H1 (cell line): ENCODE results near the gene TMTC4. TPM values are rescaled to one million over a fixed set of nuclear protein-coding genes. Genes with fewer than 3 reads are reported as not detected.
"Not testable (repeated sequence)": the region's sequence is repeated elsewhere in the genome, so short reads cannot be mapped to it uniquely, and the experiment has no call there.

Source experiments
- CTCF ChIA-PET: fragments of 300-600 bp; sonication (Branson Sonifier 250); formaldehyde crosslinking; loops from one replicate; lab custom pipeline; 2021; ENCODE audit not compliant: partially characterized antibody; lab: Charles Lee
- POLR2A ChIA-PET: fragments of 300-600 bp; sonication (Branson Sonifier 250); formaldehyde crosslinking; loops from one replicate; lab custom pipeline; 2021; ENCODE audit warnings: inconsistent platforms; ENCODE audit not compliant: partially characterized antibody; lab: Charles Lee
- DNase-seq, 2 experiments: peaks; one replicate each; pipeline versions ENCODE4 v3.0.0 to v3.0.0-alpha.2; 2010 to 2022; ENCODE audit warnings: low spot score in 2 of 2, low read depth in 1 of 2, mixed read lengths in 1 of 2
- FAIRE-seq: peaks from 2 replicates; lab custom pipeline; 2011; peaks lifted over from hg19 to GRCh38; lab: Jason Lieb, UNC
- H2AFZ ChIP-seq: 2 replicates; pipeline ENCODE4 v1.8.1; 2012; ENCODE audit warnings: low read length, inconsistent platforms
- H2AK5ac ChIP-seq: 2 replicates; pipeline ENCODE4 v1.6.1; 2013; ENCODE audit warnings: low read depth, low read length
- H2BK120ac ChIP-seq: replicated peaks from 2 replicates; pipeline ENCODE3; 2013; ENCODE audit warnings: low read depth, low read length, inconsistent platforms
- H2BK12ac ChIP-seq: 2 replicates; pipeline ENCODE4 v1.6.1; 2013; ENCODE audit warnings: low read depth, low read length
- H2BK15ac ChIP-seq: 2 replicates; pipeline ENCODE4 v1.6.1; 2013; ENCODE audit warnings: low read length
- H2BK20ac ChIP-seq: 2 replicates; pipeline ENCODE4 v1.6.1; 2013; ENCODE audit warnings: low read length
- H2BK5ac ChIP-seq: 2 replicates; pipeline ENCODE4 v1.6.1; 2013; ENCODE audit warnings: low read depth, low read length
- H3K14ac ChIP-seq: 2 replicates; pipeline ENCODE4 v1.6.1; 2013; ENCODE audit warnings: inconsistent platforms; ENCODE audit not compliant: insufficient read length
- H3K18ac ChIP-seq: 2 replicates; pipeline ENCODE4 v1.6.1; 2013; ENCODE audit warnings: low read length; ENCODE audit errors: extremely low read depth
- H3K23ac ChIP-seq: 2 replicates; pipeline ENCODE4 v1.6.1; 2013; ENCODE audit warnings: inconsistent platforms; ENCODE audit not compliant: insufficient read length
- H3K23me2 ChIP-seq: 2 replicates; pipeline ENCODE4 v1.6.1; 2013; ENCODE audit warnings: low read depth, low read length
- H3K27ac ChIP-seq: 2 replicates; pipeline ENCODE4 v1.6.1; 2011; ENCODE audit warnings: low read depth, low read length, inconsistent platforms
- H3K27me3 ChIP-seq, 4 experiments: replicated peaks in 1 of 4; 1 replicate in 1 of 4; 2 replicates in 3 of 4; pipeline versions ENCODE4 v1.6.1 to v1.8.1; 2011 to 2013; ENCODE audit warnings: low read length in 3 of 4, mild to moderate bottlenecking in 3 of 4, inconsistent platforms in 2 of 4, mixed read lengths in 2 of 4, moderate library complexity in 1 of 4; ENCODE audit not compliant: control insufficient read depth in 3 of 4, insufficient read depth in 3 of 4; ENCODE audit errors: extremely low read depth in 1 of 4
- H3K36me3 ChIP-seq, 4 experiments: 2 replicates each; pipeline versions ENCODE4 v1.6.1 to v1.8.1; 2011 to 2013; ENCODE audit warnings: mild to moderate bottlenecking in 4 of 4, low read length in 3 of 4, moderate library complexity in 2 of 4, control low read depth in 1 of 4, inconsistent platforms in 1 of 4; ENCODE audit not compliant: insufficient read depth in 4 of 4, control insufficient read depth in 2 of 4
- H3K4ac ChIP-seq: replicated peaks from 2 replicates; pipeline ENCODE3; 2013; ENCODE audit warnings: low read length, low read depth, mixed read lengths, inconsistent platforms; ENCODE audit not compliant: insufficient read length
- H3K4me1 ChIP-seq, 4 experiments: replicated peaks in 1 of 4; 1 replicate in 1 of 4; 2 replicates in 3 of 4; pipeline versions ENCODE4 v1.6.1 to v1.8.1; 2011 to 2013; ENCODE audit warnings: low read length in 3 of 4, inconsistent platforms in 2 of 4, mixed read lengths in 1 of 4; ENCODE audit not compliant: insufficient read depth in 4 of 4, control insufficient read depth in 3 of 4
- H3K4me2 ChIP-seq, 2 experiments: 2 replicates each; pipeline versions ENCODE4 v1.6.1 to v1.8.1; 2011 to 2013; ENCODE audit warnings: low read depth in 2 of 2, low read length in 2 of 2, control low read depth in 1 of 2, inconsistent platforms in 1 of 2, mild to moderate bottlenecking in 1 of 2; ENCODE audit not compliant: insufficient read depth in 1 of 2
- H3K4me3 ChIP-seq, 4 experiments: fragments of 200-600, 300-600 bp in 1 of 4; sonication (generic), shearing (Covaris generic), sonication (Bioruptor Twin) in 1 of 4; 2 replicates each; pipeline versions ENCODE4 v1.5.1 to v1.8.1; 2011 to 2016; ENCODE audit warnings: low read length in 4 of 4, low read depth in 3 of 4, control low read depth in 2 of 4, inconsistent platforms in 2 of 4, mild to moderate bottlenecking in 2 of 4, mixed read lengths in 1 of 4, moderate library complexity in 1 of 4; ENCODE audit not compliant: insufficient read depth in 2 of 4; ENCODE audit errors: extremely low read depth in 1 of 4
- H3K56ac ChIP-seq: replicated peaks from 2 replicates; pipeline ENCODE3; 2013; ENCODE audit warnings: low read depth, mild to moderate bottlenecking, mixed read lengths, low read length, inconsistent platforms; ENCODE audit not compliant: insufficient read length
- H3K79me1 ChIP-seq: 2 replicates; pipeline ENCODE4 v1.6.1; 2013; ENCODE audit warnings: low read depth, low read length, control low read depth
- H3K79me2 ChIP-seq, 2 experiments: 2 replicates each; pipeline versions ENCODE4 v1.6.1 to v1.8.1; 2012 to 2013; ENCODE audit warnings: low read length in 2 of 2, mild to moderate bottlenecking in 2 of 2, inconsistent platforms in 1 of 2; ENCODE audit not compliant: insufficient read depth in 2 of 2, control insufficient read depth in 1 of 2
- H3K9ac ChIP-seq, 4 experiments: replicated peaks in 1 of 4; 1 replicate in 1 of 4; 2 replicates in 3 of 4; pipeline versions ENCODE4 v1.6.1 to v1.8.1; 2011 to 2013; ENCODE audit warnings: low read depth in 3 of 4, low read length in 3 of 4, control low read depth in 2 of 4, mild to moderate bottlenecking in 2 of 4, moderate library complexity in 2 of 4, inconsistent platforms in 1 of 4; ENCODE audit errors: extremely low read depth in 1 of 4
- H3K9me3 ChIP-seq, 2 experiments: 2 replicates each; pipeline versions ENCODE4 v1.6.1 to v1.8.1; 2012 to 2013; ENCODE audit warnings: mild to moderate bottlenecking in 2 of 2, moderate library complexity in 2 of 2, control low read depth in 1 of 2, inconsistent platforms in 1 of 2, low read depth in 1 of 2, low read length in 1 of 2, mixed read lengths in 1 of 2; ENCODE audit not compliant: insufficient read depth in 2 of 2
- H4K20me1 ChIP-seq, 2 experiments: replicated peaks in 1 of 2; 2 replicates each; pipeline versions ENCODE3 to v1.8.1; 2011 to 2013; ENCODE audit warnings: inconsistent platforms in 2 of 2, low read length in 2 of 2, mild to moderate bottlenecking in 1 of 2; ENCODE audit not compliant: insufficient read depth in 2 of 2, control insufficient read depth in 1 of 2
- H4K5ac ChIP-seq: 2 replicates; pipeline ENCODE4 v1.6.1; 2013; ENCODE audit warnings: low read length, low read depth, mixed read lengths, inconsistent platforms; ENCODE audit not compliant: insufficient read length
- H4K8ac ChIP-seq: 2 replicates; pipeline ENCODE4 v1.8.0; 2013; ENCODE audit warnings: mild to moderate bottlenecking, moderate library complexity, low read length, inconsistent platforms; ENCODE audit not compliant: insufficient read depth; ENCODE audit errors: extremely low read depth
- H4K91ac ChIP-seq: replicated peaks from 2 replicates; pipeline ENCODE3; 2013; ENCODE audit warnings: low read length, mixed read lengths, inconsistent platforms; ENCODE audit not compliant: insufficient read length
- WGBS, 2 experiments: shearing (Covaris generic) in 1 of 2; methylation state at CpG; one replicate each; pipeline versions ENCODE4 v1.1.6 to v1.1.7; 2013 to 2015; ENCODE audit warnings: low lambda C conversion rate in 2 of 2, mixed read lengths in 2 of 2, inconsistent platforms in 1 of 2, low coverage in 1 of 2, missing lambda C conversion rate in 1 of 2; ENCODE audit not compliant: insufficient replicate concordance in 2 of 2, insufficient coverage in 1 of 2, insufficient read length in 1 of 2; ENCODE audit errors: extremely low coverage in 1 of 2, missing lambda C conversion rate in 1 of 2; 5-methylcytosine and 5-hydroxymethylcytosine counted together
- polyA plus RNA-seq, 7 experiments: library from polyadenylated mRNA; depleted of rRNA in 3 of 7; stranded (reverse) in 5 of 7; unstranded in 2 of 7; fragments of >200 nt in 5 of 7; fragments of 200-250 nt in 2 of 7; gene quantifications; 1 replicate in 5 of 7; 2 replicates in 1 of 7; 4 replicates in 1 of 7; pipeline versions ENCODE4 v1.2.1 to v1.2.3, GENCODE V29; 2011 to 2013; ENCODE audit warnings: missing spikeins in 2 of 7, mixed read lengths in 2 of 7
- total RNA-seq: library from RNA; stranded (reverse); fragmentation: NEBNext Ultra II Directional; extraction: Animal tissue kit (Norgen Biotek cat#: 25700); gene quantifications from 2 replicates; pipeline ENCODE4 v1.2.1, GENCODE V29; 2021
- TF ChIP-seq, protein P1 (sequence below): IDR thresholded peaks from 2 replicates; pipeline ENCODE4 v1.6.1; 2011; ENCODE audit warnings: low read length, improper control_type of control experiment

The TMTC4 gene
- total and polyA plus RNA-seq, 2 of the 8 experiments (the other 6 are each of a cell fraction or from before 2014, with no cell fraction given) = 26.3 to 42.6 TPM

DNA sequence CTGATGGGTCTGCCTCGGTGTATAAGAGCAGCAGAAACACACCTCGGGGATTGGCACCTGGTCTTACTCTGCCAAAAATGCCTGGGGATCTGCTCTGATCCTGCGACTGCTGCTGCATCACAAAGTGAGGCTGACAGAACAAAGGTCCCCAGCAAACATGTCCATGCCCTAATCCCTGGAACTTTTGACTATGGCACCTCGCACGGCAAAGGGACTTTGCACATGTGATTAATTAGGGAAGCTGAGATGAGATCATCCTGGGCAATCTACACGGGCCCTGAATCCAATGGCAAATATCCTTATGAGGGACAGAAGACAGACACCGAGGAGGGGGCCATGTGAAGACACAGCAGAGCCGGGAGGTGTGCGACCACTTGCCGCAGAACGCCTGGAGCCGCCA, 94.5 kb downstream of the TMTC4 start (continued):
- TF ChIP-seq, protein P1, sequence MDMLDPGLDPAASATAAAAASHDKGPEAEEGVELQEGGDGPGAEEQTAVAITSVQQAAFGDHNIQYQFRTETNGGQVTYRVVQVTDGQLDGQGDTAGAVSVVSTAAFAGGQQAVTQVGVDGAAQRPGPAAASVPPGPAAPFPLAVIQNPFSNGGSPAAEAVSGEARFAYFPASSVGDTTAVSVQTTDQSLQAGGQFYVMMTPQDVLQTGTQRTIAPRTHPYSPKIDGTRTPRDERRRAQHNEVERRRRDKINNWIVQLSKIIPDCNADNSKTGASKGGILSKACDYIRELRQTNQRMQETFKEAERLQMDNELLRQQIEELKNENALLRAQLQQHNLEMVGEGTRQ = no peak

- H3K27me3 ChIP-seq, H3K4me3 ChIP-seq, H3K23ac ChIP-seq, H3K23me2 ChIP-seq, H4K91ac ChIP-seq, H2BK15ac ChIP-seq, FAIRE-seq, H3K9ac ChIP-seq, DNase-seq, H4K5ac ChIP-seq, H3K36me3 ChIP-seq, H2BK120ac ChIP-seq, H2BK12ac ChIP-seq, H3K4me2 ChIP-seq, H2AK5ac ChIP-seq, H3K79me1 ChIP-seq, H3K79me2 ChIP-seq, H2BK5ac ChIP-seq, H3K18ac ChIP-seq, H2AFZ ChIP-seq, H4K8ac ChIP-seq, H3K4ac ChIP-seq, H2BK20ac ChIP-seq, H3K56ac ChIP-seq, H3K4me1 ChIP-seq, POLR2A ChIA-PET, H3K27ac ChIP-seq, H3K14ac ChIP-seq, H4K20me1 ChIP-seq: not testable (repeated sequence)
- CTCF ChIA-PET = interaction anchor here (0.5 kb wide), 1 partner anchor 11 kb away, joined by 3 read pairs; no protein-coding TSS in a partner anchor
- 90% methylated on average over 4 of the region's 4 CpGs; no CpG with 5 or more reads in 1 of the 2 experiments for WGBS, 2 experiments
- peaks cover 4 to 10% of the 10 kb centered on the region in 2 experiments; a peak in 2 of 4 replicates for H3K9me3 ChIP-seq
Observed at GRCh38 chr13:100577239-100577638, 97.4 kb downstream of the TMTC4 start.
